GM12891 (cell line): Measurements from ENCODE around the gene LCN6.
A peak's percentile ranks its signal among the peaks of the same experiment; 100 is the strongest.

Experiments used
- DNase-seq: peaks from one replicate; pipeline ENCODE4 v3.0.0; 2011; ENCODE audit warnings: low spot score; ENCODE audit not compliant: insufficient read length
- FAIRE-seq: peaks from 2 replicates; lab custom pipeline; 2011; peaks lifted over from hg19 to GRCh38; lab: Jason Lieb, UNC
- PAX5 ChIP-seq: IDR thresholded peaks from 2 replicates; pipeline ENCODE4 v1.6.1; 2011; ENCODE audit warnings: low read length, moderate library complexity, mild to moderate bottlenecking; ENCODE audit not compliant: insufficient read depth, severe bottlenecking
- POLR2A ChIP-seq: IDR thresholded peaks from 2 replicates; pipeline ENCODE4 v1.6.1; 2011; ENCODE audit warnings: low read depth, low read length, control low read depth
- POLR2AphosphoS5 ChIP-seq: IDR thresholded peaks from 2 replicates; pipeline ENCODE4 v1.6.1; 2011; ENCODE audit warnings: low read depth, low read length, control low read depth
- POU2F2 ChIP-seq: IDR thresholded peaks from 2 replicates; pipeline ENCODE4 v1.6.1; 2011; ENCODE audit warnings: low read depth, mild to moderate bottlenecking, control low read depth, low read length, moderate library complexity
- SPI1 ChIP-seq: IDR thresholded peaks from 2 replicates; pipeline ENCODE4 v1.6.1; 2011; ENCODE audit warnings: low read depth, low read length, control low read depth
- TAF1 ChIP-seq: IDR thresholded peaks from 2 replicates; pipeline ENCODE4 v1.6.1; 2011; ENCODE audit warnings: low read depth, low read length, control low read depth

LCN6 gene

GRCh38 chr9:136734837-136735496 is 13.4 kb downstream of the LCN6 start:
- FAIRE-seq (no peak), DNase-seq (no peak)
- TF ChIP-seq POU2F2 (no peak), SPI1 (no peak), TAF1 (no peak), PAX5 (no peak), POLR2AphosphoS5 (no peak), POLR2A (no peak)

- DNase-seq (no peak), FAIRE-seq (no peak)
- no peak for TF ChIP-seq POLR2AphosphoS5
- no peak for TF ChIP-seq PAX5
- TF ChIP-seq POLR2A, result no peak
- no peak for TF ChIP-seq POU2F2
- no peak for TF ChIP-seq TAF1
Observed at GRCh38 chr9:136733611-136734010, 14.7 kb downstream of the LCN6 start.

GRCh38 chr9:136732444-136733178 is 15.7 kb downstream of the LCN6 start:
- no peak for FAIRE-seq
- TF ChIP-seq POLR2AphosphoS5, result no peak
- no peak for TF ChIP-seq POU2F2
- no peak for TF ChIP-seq SPI1
- no peak for TF ChIP-seq PAX5
- TF ChIP-seq POLR2A, result no peak

GRCh38 chr9:136729926-136730325 is 18.4 kb downstream of the LCN6 start:
- DNase-seq (no peak), FAIRE-seq (no peak)
- no peak for TF ChIP-seq POLR2AphosphoS5

More at GRCh38 chr9:136732444-136733178, 15.7 kb downstream of the LCN6 start:
- DNase-seq, result no peak

GRCh38 chr9:136729144-136729543 is 19.2 kb downstream of the LCN6 start:
- TF ChIP-seq POU2F2, result no peak
- TF ChIP-seq PAX5, result no peak
- no peak for TF ChIP-seq POLR2A
- TF ChIP-seq SPI1, result no peak
- no peak for TF ChIP-seq TAF1
- no peak for TF ChIP-seq POLR2AphosphoS5
- DNase-seq, result no peak

DNA sequence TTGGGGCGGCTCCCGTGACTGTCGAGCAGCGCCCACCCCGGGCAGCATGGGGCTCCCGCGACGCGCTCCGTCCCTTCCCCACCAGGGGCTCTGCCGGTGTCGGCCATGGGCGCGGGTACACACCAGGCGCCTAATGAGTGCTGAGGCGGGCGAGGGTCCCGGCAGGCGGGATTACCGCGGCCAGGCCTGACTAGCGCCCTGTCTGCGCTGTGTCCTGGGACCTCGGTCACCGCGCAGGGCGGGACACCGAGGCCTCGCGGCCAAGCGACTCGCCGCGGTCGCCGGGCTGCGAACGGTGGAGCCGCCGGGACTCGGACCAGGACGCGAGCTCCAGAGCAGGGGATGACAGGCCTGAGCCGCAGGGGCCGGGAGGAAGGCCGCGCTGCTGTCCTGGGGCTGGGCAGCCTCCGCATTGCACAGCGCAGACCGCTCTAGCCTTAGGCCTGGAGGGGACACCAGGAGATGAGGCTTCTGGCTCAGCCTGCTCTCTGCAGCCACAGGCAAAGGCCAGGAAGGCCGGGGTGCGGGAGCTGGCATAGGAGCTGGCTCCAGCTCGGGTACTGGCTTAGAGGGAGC is 19.7 kb downstream of the LCN6 start:
- FAIRE-seq, result no peak
- no peak for DNase-seq

More at GRCh38 chr9:136729144-136729543, 19.2 kb downstream of the LCN6 start:
- FAIRE-seq, result no peak

GRCh38 chr9:136728080-136728547 is 20.2 kb downstream of the LCN6 start:
- DNase-seq (peak; percentile 98), FAIRE-seq (peak; percentile 83)
- TF ChIP-seq POU2F2, result peak; percentile 97
- TF ChIP-seq POLR2A, result peak; percentile 99
- TF ChIP-seq POLR2AphosphoS5, result peak; percentile 100
- TF ChIP-seq SPI1, result peak; percentile 38; the same call in 1 of the 2 replicates
- peak; percentile 98 for TF ChIP-seq TAF1
- TF ChIP-seq PAX5, result peak; percentile 95

More for the DNA sequence above, 19.7 kb downstream of the LCN6 start:
- TF ChIP-seq SPI1 (no peak), TAF1 (no peak), POLR2AphosphoS5 (no peak), POU2F2 (no peak), PAX5 (no peak), POLR2A (no peak)

GRCh38 chr9:136726631-136727191 is 21.6 kb downstream of the LCN6 start:
- FAIRE-seq (peak; percentile 85), DNase-seq (peak; percentile 74)
- no peak; the same call in 1 of the 2 replicates for TF ChIP-seq POLR2AphosphoS5
- no peak for TF ChIP-seq POU2F2
- no peak for TF ChIP-seq PAX5
- TF ChIP-seq SPI1, result no peak
- TF ChIP-seq TAF1, result no peak
- no peak for TF ChIP-seq POLR2A

DNA sequence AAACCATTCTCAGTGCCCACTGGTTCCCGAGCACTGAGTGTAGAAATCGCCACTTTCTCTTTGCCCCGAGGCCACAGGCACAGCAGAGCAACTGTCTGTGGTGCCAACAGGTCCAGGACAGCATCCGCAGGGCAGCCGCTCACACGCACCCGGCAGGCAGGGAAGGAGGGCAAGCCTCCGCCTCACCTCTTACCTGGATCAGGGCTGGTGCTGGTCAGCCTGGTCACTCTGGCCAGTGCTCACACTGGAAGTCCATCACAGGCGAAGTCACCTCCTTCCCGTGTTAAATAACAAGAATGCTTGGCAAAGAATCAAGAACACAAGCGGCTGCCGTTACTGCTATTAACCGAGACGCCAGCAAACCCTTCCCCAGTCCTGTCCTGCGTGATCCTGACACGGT is 22.2 kb downstream of the LCN6 start:
- DNase-seq (no peak), FAIRE-seq (no peak)
- TF ChIP-seq PAX5 (no peak), POLR2A (no peak), SPI1 (no peak), POLR2AphosphoS5 (0 out of 2 replicates have a peak, but pooled peaks have one; percentile 1)
